Liver (tissue), 9 donors: ENCODE measurements around the gene CATSPERB. TPM values are rescaled to one million over a fixed set of nuclear protein-coding genes. Genes with fewer than 3 reads are reported as not detected.

Source experiments
- DNase-seq: peaks from one replicate; pipeline ENCODE4 v3.0.0-alpha.2; 2017; ENCODE audit warnings: low spot score
- H3K27ac ChIP-seq, 2 donors: one replicate each; pipeline ENCODE4 v1.7.0; 2013; ENCODE audit warnings: inconsistent platforms in 2 of 2, low read length in 2 of 2, control low read depth in 1 of 2, low read depth in 1 of 2, mild to moderate bottlenecking in 1 of 2
- H3K27me3 ChIP-seq, 4 donors: one replicate each; pipeline versions ENCODE4 v1.6.1 to v1.7.0; 2013; ENCODE audit warnings: low read length in 3 of 4, inconsistent platforms in 1 of 4, mild to moderate bottlenecking in 1 of 4, moderate library complexity in 1 of 4; ENCODE audit not compliant: control insufficient read depth in 4 of 4, insufficient read depth in 4 of 4
- H3K36me3 ChIP-seq, 4 donors: one replicate each; pipeline versions ENCODE4 v1.6.1 to v1.7.0; 2013; ENCODE audit warnings: low read length in 3 of 4, mild to moderate bottlenecking in 3 of 4, low read depth in 1 of 4, moderate library complexity in 1 of 4; ENCODE audit not compliant: control insufficient read depth in 4 of 4, insufficient read depth in 3 of 4
- H3K4me1 ChIP-seq, 4 donors: one replicate each; pipeline versions ENCODE4 v1.6.1 to v1.7.0; 2013; ENCODE audit warnings: low read length in 3 of 4, mild to moderate bottlenecking in 3 of 4, moderate library complexity in 1 of 4; ENCODE audit not compliant: control insufficient read depth in 4 of 4, insufficient read depth in 4 of 4
- H3K4me3 ChIP-seq, 3 donors: one replicate each; pipeline versions ENCODE4 v1.6.1 to v1.7.0; 2013; ENCODE audit warnings: low read length in 3 of 3, control low read depth in 1 of 3, low read depth in 1 of 3, mild to moderate bottlenecking in 1 of 3
- H3K9ac ChIP-seq, 2 donors: one replicate each; pipeline ENCODE4 v1.7.0; 2013; ENCODE audit warnings: low read length in 2 of 2, mild to moderate bottlenecking in 2 of 2, moderate library complexity in 2 of 2, control low read depth in 1 of 2, low read depth in 1 of 2
- H3K9me3 ChIP-seq, 4 donors: one replicate each; pipeline versions ENCODE4 v1.6.1 to v1.7.0; 2013; ENCODE audit warnings: low read length in 3 of 4; ENCODE audit not compliant: control insufficient read depth in 4 of 4
- ATF3 ChIP-seq: IDR thresholded peaks from 2 replicates; pipeline ENCODE4 v1.6.1; 2016; ENCODE audit warnings: antibody characterized with exemption
- CTCF ChIP-seq: fragments of 150-350 bp; IDR thresholded peaks from 2 replicates; pipeline ENCODE4 v1.5.1; 2017; ENCODE audit warnings: improper control_type of control experiment, low read depth, low read length; ENCODE audit not compliant: missing input control
- EGR1 ChIP-seq, 2 donors: IDR thresholded peaks; 2 replicates each; pipeline ENCODE4 v1.6.1; 2016 to 2018; ENCODE audit warnings: antibody characterized with exemption in 2 of 2, low read depth in 2 of 2
- FOXA1 ChIP-seq: IDR thresholded peaks from 2 replicates; pipeline ENCODE4 v1.6.1; 2016; ENCODE audit warnings: antibody characterized with exemption
- FOXA2 ChIP-seq: IDR thresholded peaks from 2 replicates; pipeline ENCODE4 v1.6.1; 2016; ENCODE audit warnings: antibody characterized with exemption
- GABPA ChIP-seq, 2 donors: IDR thresholded peaks in 1 of 2; conservative IDR thresholded peaks in 1 of 2; 2 replicates each; pipeline ENCODE4 v1.6.1; 2016; ENCODE audit warnings: antibody characterized with exemption in 2 of 2, mild to moderate bottlenecking in 1 of 2, moderate library complexity in 1 of 2
- HNF4A ChIP-seq, 2 donors: conservative IDR thresholded peaks; 2 replicates each; pipeline ENCODE4 v1.6.1; 2016; ENCODE audit warnings: antibody characterized with exemption in 2 of 2, mild to moderate bottlenecking in 2 of 2
- HNF4G ChIP-seq: IDR thresholded peaks from 2 replicates; pipeline ENCODE4 v1.6.1; 2016; ENCODE audit warnings: antibody characterized with exemption
- JUND ChIP-seq, 2 donors: IDR thresholded peaks; 2 replicates each; pipeline ENCODE4 v1.6.1; 2016; ENCODE audit warnings: antibody characterized with exemption in 2 of 2
- MAX ChIP-seq: IDR thresholded peaks from 2 replicates; pipeline ENCODE4 v1.6.1; 2016; ENCODE audit warnings: antibody characterized with exemption
- NR2F2 ChIP-seq: IDR thresholded peaks from 2 replicates; pipeline ENCODE4 v1.6.1; 2016; ENCODE audit warnings: antibody characterized with exemption
- RAD21 ChIP-seq, 2 donors: IDR thresholded peaks; 2 replicates each; pipeline ENCODE4 v1.6.1; 2016; ENCODE audit warnings: antibody characterized with exemption in 2 of 2, mild to moderate bottlenecking in 2 of 2
- REST ChIP-seq: IDR thresholded peaks from 2 replicates; pipeline ENCODE4 v1.6.1; 2016; ENCODE audit warnings: antibody characterized with exemption, mild to moderate bottlenecking
- RXRA ChIP-seq, 2 donors: IDR thresholded peaks; 2 replicates each; pipeline ENCODE4 v1.6.1; 2017 to 2018; ENCODE audit warnings: antibody characterized with exemption in 2 of 2, mild to moderate bottlenecking in 1 of 2
- SP1 ChIP-seq: IDR thresholded peaks from 2 replicates; pipeline ENCODE4 v1.6.1; 2018; ENCODE audit warnings: antibody characterized with exemption, mild to moderate bottlenecking
- TAF1 ChIP-seq: conservative IDR thresholded peaks from 2 replicates; pipeline ENCODE4 v1.6.1; 2016; ENCODE audit warnings: antibody characterized with exemption, mild to moderate bottlenecking
- YY1 ChIP-seq: IDR thresholded peaks from 2 replicates; pipeline ENCODE4 v1.6.1; 2016; ENCODE audit warnings: antibody characterized with exemption, mild to moderate bottlenecking
- ZBTB33 ChIP-seq: IDR thresholded peaks from 2 replicates; pipeline ENCODE4 v1.6.1; 2016; ENCODE audit warnings: antibody characterized with exemption
- WGBS: extraction: QIAGEN DNeasy Blood & Tissue Kit; methylation state at CpG from one replicate; pipeline ENCODE4 v1.1.7; 2013; 5-methylcytosine and 5-hydroxymethylcytosine counted together
- polyA plus RNA-seq, 2 donors: library from polyadenylated mRNA; stranded (reverse) in 1 of 2; unstranded in 1 of 2; fragments of 200-250 nt in 1 of 2; fragments of >200 nt in 1 of 2; fragmentation: Nextera tagmentation in 1 of 2; extraction: Ambion mirVana in 1 of 2; gene quantifications; one replicate each; pipeline versions ENCODE4 v1.2.1 to v1.2.3, GENCODE V29; 2013 to 2015
- total RNA-seq, 2 donors: library from RNA; depleted of rRNA; stranded (reverse); fragments of >200 nt; gene quantifications; one replicate each; pipeline ENCODE4 v1.2.3, GENCODE V29; 2014
- donor health status: healthy.
- donor health status: healthy.
- donor health status: healthy.
- donor health status: healthy.
- donor health status: healthy.

The CATSPERB gene
- total and polyA plus RNA-seq, 4 donors: 0.01 to 0.59 (median 0.07) TPM; not detected in 1

- H3K27ac ChIP-seq: no peak overlapping the region
- H3K27me3 ChIP-seq: no peaks in the 10 kb centered on the region
- H3K4me1 ChIP-seq: no peaks in the 10 kb centered on the region
- DNase-seq: no peak
- H3K4me3 ChIP-seq: no peak overlapping the region
- H3K9me3 ChIP-seq: no peaks in the 10 kb centered on the region
- no peak overlapping the region for H3K9ac ChIP-seq
- TF ChIP-seq HNF4A (conservative IDR thresholded peaks at IDR 0.05) (no peak), FOXA1 (no peak), REST (no peak), CTCF (no peak), TAF1 (no peak), ATF3 (no peak), GABPA (IDR thresholded peaks at IDR 0.05 in 1 of 2, conservative IDR thresholded peaks at IDR 0.05 in 1 of 2) (no peak), FOXA2 (no peak), RAD21 (IDR thresholded peaks at IDR 0.05) (no peak), EGR1 (IDR thresholded peaks at IDR 0.05; ENCODE audit: low read depth in 2 of 2) (no peak), HNF4G (no peak), JUND (IDR thresholded peaks at IDR 0.05) (no peak), SP1 (no peak), RXRA (IDR thresholded peaks at IDR 0.05) (no peak), YY1 (no peak), NR2F2 (no peak), MAX (no peak), ZBTB33 (no peak)
- 95% methylated on average over 6 of the region's 6 CpGs for WGBS
- no peaks in the 10 kb centered on the region for H3K36me3 ChIP-seq
Observed at GRCh38 chr14:91613459-91614112, 118.3 kb downstream of the CATSPERB start.
